ENCODE data around the gene WDFY2.

The WDFY2 gene

DNA sequence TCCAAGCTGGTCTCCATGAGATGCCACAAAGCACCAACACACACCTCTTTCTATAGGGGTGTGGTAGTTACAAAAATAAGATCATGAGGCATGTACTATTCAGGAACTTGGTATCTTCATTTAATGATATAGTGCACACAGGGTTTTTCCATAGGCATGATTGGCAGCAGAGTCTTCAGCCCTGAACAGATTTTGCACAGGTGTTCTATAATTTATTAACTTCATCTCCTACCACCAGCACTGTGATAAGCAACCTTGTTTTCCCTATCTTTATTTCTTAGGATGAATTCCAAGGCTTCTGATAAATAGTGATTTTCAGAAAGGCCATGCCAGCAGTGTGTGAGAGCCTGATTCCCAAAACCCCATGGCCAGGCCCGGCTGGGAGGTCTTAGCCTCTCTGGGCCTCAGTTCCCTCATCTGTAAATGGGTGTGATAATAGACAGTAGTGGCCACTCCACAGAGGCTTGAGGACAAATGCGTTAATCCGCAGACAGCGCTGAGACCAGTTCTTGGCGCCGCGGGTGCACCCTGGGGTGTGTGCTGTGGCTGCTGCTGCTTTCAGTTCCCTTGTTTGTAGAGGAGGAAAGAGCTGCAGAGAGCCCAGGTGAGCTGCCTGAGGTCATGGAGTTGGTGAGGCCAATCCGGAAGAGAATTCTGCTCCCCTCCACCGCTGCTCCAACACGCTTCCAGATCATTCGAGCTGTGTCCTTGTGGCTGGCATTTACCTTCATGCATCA lies 186.6 kb downstream of the WDFY2 start:
- H3K27me3 ChIP-seq (ENCODE audit: control insufficient read depth in 5 of 5, insufficient read depth in 4 of 5, low read length in 5 of 5), result no peaks in the 10 kb centered on the region
- H3K36me3 ChIP-seq (ENCODE audit: control insufficient read depth in 5 of 5, insufficient read depth in 5 of 5, low read length in 5 of 5), result peaks cover 0 to 42% (median 27%) of the 10 kb centered on the region in 5 donors
- H3K4me1 ChIP-seq (ENCODE audit: control insufficient read depth in 5 of 5, insufficient read depth in 5 of 5, low read length in 5 of 5), result peaks cover 4 to 31% (median 26%) of the 10 kb centered on the region in 5 donors
- peak overlapping the region; percentile 42 for H3K27ac ChIP-seq (ENCODE audit: low read depth, low read length)
- H3K9me3 ChIP-seq (ENCODE audit: control insufficient read depth in 5 of 5, low read length in 5 of 5), result no peaks in the 10 kb centered on the region
- H3K9ac ChIP-seq (ENCODE audit: low read length in 5 of 5), result no peak overlapping the region
- no peak overlapping the region for H3K4me3 ChIP-seq (ENCODE audit: low read depth in 1 of 5, low read length in 5 of 5)

DNA sequence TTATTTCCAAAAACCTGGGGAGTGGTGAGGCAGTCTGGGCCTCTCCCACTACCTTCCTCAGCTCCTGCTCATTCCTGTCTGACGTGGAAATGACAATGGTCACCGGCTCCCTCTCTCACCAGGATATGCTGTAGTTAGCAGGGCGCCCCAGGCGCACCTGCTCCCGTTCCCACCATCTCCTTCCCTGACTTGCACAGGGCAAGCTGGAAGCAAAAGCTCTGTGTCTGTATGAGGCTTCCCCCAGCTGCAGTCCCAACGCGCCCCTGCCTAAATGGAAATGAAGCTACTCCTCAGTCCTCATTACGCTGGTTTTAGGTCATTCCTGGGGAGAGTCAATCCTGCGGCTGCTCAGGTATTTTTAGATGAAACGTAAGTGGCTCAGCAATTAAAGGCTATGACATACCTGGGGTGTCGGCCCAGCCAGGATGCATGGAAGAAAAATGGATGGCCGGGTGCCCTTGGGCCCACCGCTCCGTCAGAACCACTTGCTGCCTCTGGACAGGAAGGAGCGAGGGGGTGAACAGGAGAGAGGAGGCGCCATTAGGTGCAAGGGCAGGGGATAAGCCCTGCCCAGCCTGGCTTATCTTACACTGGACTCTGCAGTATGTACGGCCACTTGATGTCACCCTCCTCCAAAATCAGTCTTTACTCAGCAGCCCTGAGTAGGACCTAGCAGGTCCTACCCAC lies 187.3 kb downstream of the WDFY2 start:
- Histone ChIP-seq H3K9ac (ENCODE audit: low read length in 5 of 5) (no peak overlapping the region), H3K9me3 (ENCODE audit: control insufficient read depth in 5 of 5, low read length in 5 of 5) (no peaks in the 10 kb centered on the region), H3K4me3 (ENCODE audit: low read depth in 1 of 5, low read length in 5 of 5) (no peak overlapping the region), H3K36me3 (ENCODE audit: control insufficient read depth in 5 of 5, insufficient read depth in 5 of 5, low read length in 5 of 5) (peaks cover 0 to 39% (median 26%) of the 10 kb centered on the region in 5 donors), H3K27me3 (ENCODE audit: control insufficient read depth in 5 of 5, insufficient read depth in 4 of 5, low read length in 5 of 5) (no peaks in the 10 kb centered on the region), H3K4me1 (ENCODE audit: control insufficient read depth in 5 of 5, insufficient read depth in 5 of 5, low read length in 5 of 5) (peaks cover 4 to 34% (median 26%) of the 10 kb centered on the region in 5 donors), H3K27ac (ENCODE audit: low read depth, low read length) (no peak overlapping the region)

DNA sequence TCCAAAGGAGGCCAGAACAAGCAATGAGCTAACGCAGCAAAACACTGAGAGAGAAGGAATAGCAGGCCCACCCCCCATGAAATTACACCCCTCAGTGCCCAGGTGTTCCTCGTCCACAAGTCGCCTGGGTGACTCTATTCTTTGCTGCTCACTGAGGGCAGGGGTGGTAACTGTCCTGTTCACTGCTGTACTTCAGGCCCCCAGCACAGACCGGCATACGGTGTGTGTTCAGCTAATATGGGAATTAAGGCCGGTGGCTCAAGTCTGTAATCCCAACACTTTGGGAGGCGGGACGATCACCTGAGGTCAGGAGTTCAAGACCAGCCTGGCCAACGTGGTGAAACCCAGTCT lies 187.8 kb downstream of the WDFY2 start:
- no peaks in the 10 kb centered on the region for H3K9me3 ChIP-seq (ENCODE audit: control insufficient read depth in 5 of 5, low read length in 5 of 5)
- H3K4me1 ChIP-seq (ENCODE audit: control insufficient read depth in 5 of 5, insufficient read depth in 5 of 5, low read length in 5 of 5), result peaks cover 4 to 34% (median 26%) of the 10 kb centered on the region in 5 donors
- H3K4me3 ChIP-seq (ENCODE audit: low read depth in 1 of 5, low read length in 5 of 5), result no peak overlapping the region
- H3K36me3 ChIP-seq (ENCODE audit: control insufficient read depth in 5 of 5, insufficient read depth in 5 of 5, low read length in 5 of 5), result peaks cover 0 to 34% (median 21%) of the 10 kb centered on the region in 5 donors
- no peak overlapping the region for H3K27ac ChIP-seq (ENCODE audit: low read depth, low read length)
- H3K9ac ChIP-seq (ENCODE audit: low read length in 5 of 5), result no peak overlapping the region
- no peaks in the 10 kb centered on the region for H3K27me3 ChIP-seq (ENCODE audit: control insufficient read depth in 5 of 5, insufficient read depth in 4 of 5, low read length in 5 of 5)

DNA sequence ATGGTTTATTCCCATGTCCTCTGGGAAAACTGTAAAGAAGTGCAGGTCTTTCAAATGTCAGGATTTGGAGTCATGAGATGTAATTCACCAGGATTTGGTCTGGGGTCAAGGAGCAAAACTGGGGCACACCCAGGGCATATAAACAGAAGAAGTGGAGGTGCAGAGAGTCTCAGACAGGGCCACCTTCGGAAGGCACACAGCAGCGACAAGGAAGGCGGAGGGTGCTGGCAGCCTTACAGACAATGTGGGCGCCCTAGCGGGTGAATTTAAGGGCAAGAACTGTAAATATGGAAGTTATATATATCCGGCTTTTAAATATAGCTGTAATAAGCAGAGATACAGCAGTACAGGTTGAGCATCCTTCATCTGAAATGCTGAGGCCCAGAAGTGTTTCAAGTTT lies 188.5 kb downstream of the WDFY2 start:
- H3K4me1 ChIP-seq (ENCODE audit: control insufficient read depth in 5 of 5, insufficient read depth in 5 of 5, low read length in 5 of 5), result peaks cover 4 to 34% (median 26%) of the 10 kb centered on the region in 5 donors
- H3K27me3 ChIP-seq (ENCODE audit: control insufficient read depth in 5 of 5, insufficient read depth in 4 of 5, low read length in 5 of 5), result no peaks in the 10 kb centered on the region
- H3K36me3 ChIP-seq (ENCODE audit: control insufficient read depth in 5 of 5, insufficient read depth in 5 of 5, low read length in 5 of 5), result peaks cover 0 to 30% (median 21%) of the 10 kb centered on the region in 5 donors
- H3K27ac ChIP-seq (ENCODE audit: low read depth, low read length), result no peak overlapping the region
- no peak overlapping the region for H3K9ac ChIP-seq (ENCODE audit: low read length in 5 of 5)
- no peak overlapping the region for H3K4me3 ChIP-seq (ENCODE audit: low read depth in 1 of 5, low read length in 5 of 5)
- no peaks in the 10 kb centered on the region for H3K9me3 ChIP-seq (ENCODE audit: control insufficient read depth in 5 of 5, low read length in 5 of 5)

DNA sequence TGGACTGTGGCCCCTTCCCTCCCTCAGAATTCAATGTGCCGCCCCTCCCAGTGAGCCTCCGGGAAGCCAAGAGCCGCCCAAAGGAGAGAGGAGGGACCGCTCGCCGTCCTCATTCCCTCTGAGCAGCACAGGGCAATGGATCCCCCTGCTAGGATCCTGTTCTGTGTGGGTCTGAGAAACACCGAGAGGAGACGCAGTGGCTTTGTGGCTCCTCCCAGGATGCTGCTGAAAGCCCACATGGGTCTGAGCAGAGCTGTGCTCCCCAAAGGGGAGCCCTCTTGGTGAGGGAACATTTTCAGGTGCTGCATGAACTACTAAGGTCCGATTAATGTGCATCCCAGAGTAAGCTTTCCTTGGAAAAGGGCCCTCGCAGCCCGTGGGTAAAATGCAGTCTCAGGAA lies 189.3 kb downstream of the WDFY2 start:
- no peak overlapping the region for H3K4me3 ChIP-seq (ENCODE audit: low read depth in 1 of 5, low read length in 5 of 5)
- no peak overlapping the region for H3K27ac ChIP-seq (ENCODE audit: low read depth, low read length)
- peaks cover 0 to 25% (median 17%) of the 10 kb centered on the region in 5 donors for H3K36me3 ChIP-seq (ENCODE audit: control insufficient read depth in 5 of 5, insufficient read depth in 5 of 5, low read length in 5 of 5)
- H3K27me3 ChIP-seq (ENCODE audit: control insufficient read depth in 5 of 5, insufficient read depth in 4 of 5, low read length in 5 of 5), result no peaks in the 10 kb centered on the region
- H3K9ac ChIP-seq (ENCODE audit: low read length in 5 of 5), result no peak overlapping the region
- H3K4me1 ChIP-seq (ENCODE audit: control insufficient read depth in 5 of 5, insufficient read depth in 5 of 5, low read length in 5 of 5), result peaks cover 4 to 34% (median 28%) of the 10 kb centered on the region in 5 donors
- H3K9me3 ChIP-seq (ENCODE audit: control insufficient read depth in 5 of 5, low read length in 5 of 5), result no peaks in the 10 kb centered on the region

DNA sequence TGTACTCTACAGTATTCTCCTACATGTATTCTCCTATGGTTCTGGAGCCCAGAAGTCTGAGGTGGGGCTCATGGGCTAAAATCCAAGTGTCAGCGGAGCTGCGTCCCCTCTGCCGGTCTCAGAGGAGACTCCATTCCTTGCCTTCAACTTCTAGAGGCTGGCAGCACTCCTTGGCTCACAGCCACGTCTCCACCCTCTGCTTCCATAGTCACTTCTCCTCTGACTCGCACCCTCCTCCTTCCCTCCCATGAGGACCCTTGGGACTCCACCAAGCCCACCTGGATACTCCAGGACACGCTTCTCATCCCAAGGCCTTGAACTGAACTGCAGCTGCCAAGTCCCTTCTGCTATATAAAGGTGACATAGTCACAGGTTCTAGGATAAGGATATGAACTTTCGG lies 191.9 kb downstream of the WDFY2 start:
- Histone ChIP-seq H3K9ac (ENCODE audit: low read length in 5 of 5) (no peak overlapping the region), H3K4me1 (ENCODE audit: control insufficient read depth in 5 of 5, insufficient read depth in 5 of 5, low read length in 5 of 5) (peaks cover 0 to 13% (median 5%) of the 10 kb centered on the region in 5 donors), H3K4me3 (ENCODE audit: low read depth in 1 of 5, low read length in 5 of 5) (no peak overlapping the region), H3K27ac (ENCODE audit: low read depth, low read length) (no peak overlapping the region), H3K36me3 (ENCODE audit: control insufficient read depth in 5 of 5, insufficient read depth in 5 of 5, low read length in 5 of 5) (peaks cover 0 to 18% (median 10%) of the 10 kb centered on the region in 5 donors), H3K9me3 (ENCODE audit: control insufficient read depth in 5 of 5, low read length in 5 of 5) (no peaks in the 10 kb centered on the region), H3K27me3 (ENCODE audit: control insufficient read depth in 5 of 5, insufficient read depth in 4 of 5, low read length in 5 of 5) (no peaks in the 10 kb centered on the region)

DNA sequence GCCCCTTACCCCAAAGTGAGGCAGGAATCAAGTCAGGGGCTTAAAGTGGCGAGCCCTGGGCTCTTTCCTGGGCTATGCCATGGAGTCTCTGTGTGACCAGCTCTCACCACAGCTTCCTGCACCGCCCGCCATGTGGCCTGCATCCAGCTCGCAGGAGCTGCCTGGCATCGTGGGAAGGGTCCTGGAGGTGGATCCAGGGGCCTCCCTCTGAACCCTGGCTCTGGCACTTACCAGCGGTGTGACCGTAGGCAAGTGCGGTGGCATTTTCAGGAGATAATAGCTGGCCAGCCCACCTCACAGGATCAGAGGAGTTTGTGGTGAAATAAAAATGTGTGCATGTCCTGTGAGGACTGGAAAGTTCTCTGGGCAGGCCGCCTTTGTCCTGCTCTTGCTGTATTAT lies 193.7 kb downstream of the WDFY2 start:
- peaks cover 0 to 18% (median 5%) of the 10 kb centered on the region in 5 donors for H3K36me3 ChIP-seq (ENCODE audit: control insufficient read depth in 5 of 5, insufficient read depth in 5 of 5, low read length in 5 of 5)
- H3K4me1 ChIP-seq (ENCODE audit: control insufficient read depth in 5 of 5, insufficient read depth in 5 of 5, low read length in 5 of 5), result peaks cover 0 to 19% (median 13%) of the 10 kb centered on the region in 5 donors
- H3K9ac ChIP-seq (ENCODE audit: low read length in 5 of 5), result no peak overlapping the region
- no peaks in the 10 kb centered on the region for H3K27me3 ChIP-seq (ENCODE audit: control insufficient read depth in 5 of 5, insufficient read depth in 4 of 5, low read length in 5 of 5)
- H3K4me3 ChIP-seq (ENCODE audit: low read depth in 1 of 5, low read length in 5 of 5), result no peak overlapping the region
- H3K27ac ChIP-seq (ENCODE audit: low read depth, low read length), result no peak overlapping the region
- no peaks in the 10 kb centered on the region for H3K9me3 ChIP-seq (ENCODE audit: control insufficient read depth in 5 of 5, low read length in 5 of 5)

DNA sequence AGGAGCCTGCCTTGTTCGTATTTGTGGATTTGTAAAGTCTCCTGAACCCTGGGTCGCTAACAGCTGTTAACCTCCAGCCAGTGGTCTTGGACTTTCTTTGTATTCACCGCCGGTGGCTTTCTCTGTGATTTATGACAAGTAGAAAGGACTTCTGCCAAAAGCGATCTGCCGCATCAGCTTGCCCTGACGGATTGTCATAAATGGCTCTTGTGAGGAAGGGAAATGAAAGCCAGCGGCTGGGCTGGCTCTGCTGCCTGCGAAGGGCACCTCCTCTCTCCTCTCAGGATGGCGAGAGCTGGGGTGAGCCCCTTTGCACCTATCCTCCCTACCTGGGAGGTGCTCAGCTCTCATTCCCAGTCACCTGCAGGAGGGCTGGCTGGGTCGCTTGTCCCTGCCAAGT lies 194.1 kb downstream of the WDFY2 start:
- Histone ChIP-seq H3K27ac (ENCODE audit: low read depth, low read length) (no peak overlapping the region), H3K9ac (ENCODE audit: low read length in 5 of 5) (no peak overlapping the region), H3K4me3 (ENCODE audit: low read depth in 1 of 5, low read length in 5 of 5) (no peak overlapping the region), H3K36me3 (ENCODE audit: control insufficient read depth in 5 of 5, insufficient read depth in 5 of 5, low read length in 5 of 5) (peaks cover 0 to 15% (median 5%) of the 10 kb centered on the region in 5 donors), H3K9me3 (ENCODE audit: control insufficient read depth in 5 of 5, low read length in 5 of 5) (no peaks in the 10 kb centered on the region), H3K4me1 (ENCODE audit: control insufficient read depth in 5 of 5, insufficient read depth in 5 of 5, low read length in 5 of 5) (peaks cover 0 to 19% (median 13%) of the 10 kb centered on the region in 5 donors), H3K27me3 (ENCODE audit: control insufficient read depth in 5 of 5, insufficient read depth in 4 of 5, low read length in 5 of 5) (no peaks in the 10 kb centered on the region)

DNA sequence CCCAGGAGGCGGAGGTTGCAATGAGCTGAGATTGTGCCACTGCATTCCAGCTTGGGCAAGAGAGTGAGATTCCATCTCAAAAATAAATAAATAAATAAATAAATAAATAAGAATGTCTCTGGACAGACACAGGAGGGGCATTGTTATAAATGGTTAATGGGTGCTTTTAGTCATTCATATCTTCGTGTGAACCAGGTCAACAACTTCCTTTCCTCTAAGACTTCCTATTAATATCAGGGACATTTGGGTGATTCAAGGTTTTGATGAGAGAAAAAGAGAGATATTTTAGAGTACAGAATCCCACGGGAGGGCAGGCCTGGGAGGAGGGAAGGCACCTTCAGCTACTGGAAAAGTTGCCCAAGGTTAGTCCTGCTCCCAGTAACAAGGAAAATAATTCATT lies 195.8 kb downstream of the WDFY2 start:
- Histone ChIP-seq H3K9me3 (ENCODE audit: control insufficient read depth in 5 of 5, low read length in 5 of 5) (no peaks in the 10 kb centered on the region), H3K36me3 (ENCODE audit: control insufficient read depth in 5 of 5, insufficient read depth in 5 of 5, low read length in 5 of 5) (peaks cover 0 to 9% (median 0%) of the 10 kb centered on the region in 5 donors), H3K9ac (ENCODE audit: low read length in 5 of 5) (no peak overlapping the region), H3K27me3 (ENCODE audit: control insufficient read depth in 5 of 5, insufficient read depth in 4 of 5, low read length in 5 of 5) (no peaks in the 10 kb centered on the region), H3K4me3 (ENCODE audit: low read depth in 1 of 5, low read length in 5 of 5) (no peak overlapping the region), H3K27ac (ENCODE audit: low read depth, low read length) (no peak overlapping the region), H3K4me1 (ENCODE audit: control insufficient read depth in 5 of 5, insufficient read depth in 5 of 5, low read length in 5 of 5) (peaks cover 0 to 19% (median 13%) of the 10 kb centered on the region in 5 donors)
